IMR-90 (cell line): Measurements from ENCODE around the gene AKNA. TPM values are rescaled to one million over a fixed set of nuclear protein-coding genes. Genes with fewer than 3 reads are reported as not detected.
A peak's percentile ranks its signal among the peaks of the same experiment; 100 is the strongest.

Experiments used
- ATAC-seq: fragments of 200-7000 bp; cut with Tn5 transposase; 2 replicates; pipeline ENCODE4 v1.9.1; 2020; ENCODE audit warnings: low read depth, mild to moderate bottlenecking, moderate library complexity
- BruUV-seq: library from RNA; stranded (reverse); fragments of 400-500 nt; replicated peaks from 2 replicates; lab custom pipeline; 2021; lab: Mats Ljungman, UMichigan
- CTCF ChIA-PET: fragments of 300-600 bp; formaldehyde crosslinking; extraction: SDS; loops from one replicate; lab custom pipeline; 2021; ENCODE audit warnings: antibody characterized with exemption; lab: Yijun Ruan, JAX
- POLR2A ChIA-PET: fragments of 300-600 bp; sonication (Branson Sonifier 250); formaldehyde crosslinking; loops from one replicate; lab custom pipeline; 2022; ENCODE audit warnings: antibody characterized with exemption; ENCODE audit not compliant: unreplicated experiment; lab: Charles Lee
- DNase-seq: peaks from one replicate; pipeline ENCODE4 v3.0.0; 2013
- H2AFZ ChIP-seq: replicated peaks from 2 replicates; pipeline ENCODE3; 2013; ENCODE audit warnings: low read length, mild to moderate bottlenecking; ENCODE audit not compliant: poor library complexity
- H2AK5ac ChIP-seq: 2 replicates; pipeline ENCODE4 v1.6.1; 2013; ENCODE audit warnings: low read depth, low read length, inconsistent platforms
- H2AK9ac ChIP-seq: replicated peaks from 2 replicates; pipeline ENCODE3; 2013; ENCODE audit warnings: mild to moderate bottlenecking, low read depth, low read length, moderate library complexity; ENCODE audit not compliant: poor library complexity
- H2BK120ac ChIP-seq: 2 replicates; pipeline ENCODE4 v1.6.1; 2013; ENCODE audit warnings: low read depth, low read length, inconsistent platforms
- H2BK15ac ChIP-seq: 3 replicates; pipeline ENCODE4 v1.6.1; 2013; ENCODE audit warnings: low read depth, low read length, inconsistent platforms
- H2BK20ac ChIP-seq: 2 replicates; pipeline ENCODE4 v1.6.1; 2013; ENCODE audit warnings: low read depth, mild to moderate bottlenecking, inconsistent platforms, low read length, moderate library complexity
- H2BK5ac ChIP-seq: 2 replicates; pipeline ENCODE4 v1.6.1; 2013; ENCODE audit warnings: mild to moderate bottlenecking, low read depth, low read length, inconsistent platforms; ENCODE audit not compliant: poor library complexity, severe bottlenecking
- H3K14ac ChIP-seq: replicated peaks from 2 replicates; pipeline ENCODE4 v1.6.1; 2013; ENCODE audit warnings: low read depth, low read length, inconsistent platforms
- H3K18ac ChIP-seq: 2 replicates; pipeline ENCODE4 v1.6.1; 2013; ENCODE audit warnings: low read depth, low read length, control low read depth
- H3K23ac ChIP-seq: 2 replicates; pipeline ENCODE4 v1.6.1; 2013; ENCODE audit warnings: low read depth, low read length, inconsistent platforms
- H3K27ac ChIP-seq: 2 replicates; pipeline ENCODE4 v1.5.1; 2013; ENCODE audit warnings: mild to moderate bottlenecking, control low read depth, low read length; ENCODE audit not compliant: insufficient read depth
- H3K27me3 ChIP-seq: 2 replicates; pipeline ENCODE4 v1.6.1; 2013; ENCODE audit warnings: low read length; ENCODE audit not compliant: control insufficient read depth, insufficient read depth
- H3K36me3 ChIP-seq: 2 replicates; pipeline ENCODE4 v1.6.1; 2013; ENCODE audit warnings: low read length, mixed read lengths; ENCODE audit not compliant: control insufficient read depth, insufficient read depth
- H3K4ac ChIP-seq: 2 replicates; pipeline ENCODE4 v1.6.1; 2013; ENCODE audit warnings: low read depth, low read length, inconsistent platforms
- H3K4me1 ChIP-seq: 2 replicates; pipeline ENCODE4 v1.6.1; 2013; ENCODE audit warnings: low read length, mixed read lengths; ENCODE audit not compliant: control insufficient read depth, insufficient read depth
- H3K4me2 ChIP-seq: 2 replicates; pipeline ENCODE4 v1.6.1; 2013; ENCODE audit warnings: low read depth, mild to moderate bottlenecking, control low read depth, low read length, moderate library complexity
- H3K4me3 ChIP-seq: 2 replicates; pipeline ENCODE4 v1.5.1; 2013; ENCODE audit warnings: low read depth, mild to moderate bottlenecking, control low read depth, low read length, moderate library complexity; ENCODE audit not compliant: insufficient read depth
- H3K56ac ChIP-seq: 2 replicates; pipeline ENCODE4 v1.6.1; 2013; ENCODE audit warnings: low read length, inconsistent platforms; ENCODE audit not compliant: insufficient read depth; ENCODE audit errors: extremely low read depth
- H3K79me1 ChIP-seq, 2 experiments: 2 replicates each; pipeline ENCODE4 v1.6.1; 2013; ENCODE audit warnings: low read length in 2 of 2, inconsistent platforms in 1 of 2, low read depth in 1 of 2
- H3K9ac ChIP-seq: 2 replicates; pipeline ENCODE4 v1.6.1; 2013; ENCODE audit warnings: low read depth, low read length, control low read depth
- H3K9me1 ChIP-seq: 2 replicates; pipeline ENCODE4 v1.6.1; 2013; ENCODE audit warnings: low read length, inconsistent platforms; ENCODE audit not compliant: insufficient read depth
- H3K9me3 ChIP-seq: 2 replicates; pipeline ENCODE4 v1.6.1; 2013; ENCODE audit warnings: low read length; ENCODE audit not compliant: control insufficient read depth, insufficient read depth
- H4K20me1 ChIP-seq: 2 replicates; pipeline ENCODE4 v1.6.1; 2013; ENCODE audit warnings: low read length, inconsistent platforms; ENCODE audit not compliant: insufficient read depth
- H4K5ac ChIP-seq: 2 replicates; pipeline ENCODE4 v1.6.1; 2013; ENCODE audit warnings: mild to moderate bottlenecking, low read depth, low read length, control low read depth
- H4K8ac ChIP-seq, 2 experiments: 2 replicates each; pipeline ENCODE4 v1.6.1; 2013; ENCODE audit warnings: low read depth in 2 of 2, low read length in 2 of 2, control low read depth in 1 of 2, inconsistent platforms in 1 of 2
- H4K91ac ChIP-seq: 2 replicates; pipeline ENCODE4 v1.6.1; 2013; ENCODE audit warnings: low read depth, low read length, inconsistent platforms; ENCODE audit not compliant: insufficient read depth
- BHLHE40 ChIP-seq: fragments of 150-350 bp; IDR thresholded peaks from 2 replicates; pipeline ENCODE4 v1.6.1; 2016; ENCODE audit warnings: mild to moderate bottlenecking, low read depth, low read length
- CEBPB ChIP-seq: IDR thresholded peaks from 2 replicates; pipeline ENCODE4 v1.6.1; 2012; ENCODE audit warnings: low read depth, low read length, improper control_type of control experiment
- CHD1 ChIP-seq: IDR thresholded peaks from 2 replicates; pipeline ENCODE4 v1.6.1; 2012; ENCODE audit warnings: low read depth, low read length, improper control_type of control experiment
- FOS ChIP-seq: fragments of 150-350 bp; IDR thresholded peaks from 2 replicates; pipeline ENCODE4 v1.6.1; 2016; ENCODE audit warnings: low read depth, low read length
- MAFK ChIP-seq: IDR thresholded peaks from 2 replicates; pipeline ENCODE4 v1.6.1; 2012; ENCODE audit warnings: low read depth, low read length, improper control_type of control experiment
- MAZ ChIP-seq: IDR thresholded peaks from 2 replicates; pipeline ENCODE4 v1.6.1; 2012; ENCODE audit warnings: low read depth, mild to moderate bottlenecking, low read length, improper control_type of control experiment, moderate library complexity, borderline replicate concordance
- NFE2L2 ChIP-seq: fragments of 150-350 bp; IDR thresholded peaks from 2 replicates; pipeline ENCODE4 v1.6.1; 2016; ENCODE audit warnings: low read depth, mild to moderate bottlenecking, low read length
- POLR2A ChIP-seq: IDR thresholded peaks from 2 replicates; pipeline ENCODE4 v1.6.1; 2012; ENCODE audit warnings: mild to moderate bottlenecking, low read depth, low read length
- RAD21 ChIP-seq: IDR thresholded peaks from 2 replicates; pipeline ENCODE4 v1.6.1; 2012; ENCODE audit warnings: low read length, improper control_type of control experiment
- RCOR1 ChIP-seq: IDR thresholded peaks from 2 replicates; pipeline ENCODE4 v1.6.1; 2012; ENCODE audit warnings: mild to moderate bottlenecking, low read length, improper control_type of control experiment; ENCODE audit not compliant: insufficient replicate concordance
- RFX5 ChIP-seq: IDR thresholded peaks from 2 replicates; pipeline ENCODE4 v1.8.0; 2012; ENCODE audit warnings: low read depth, mild to moderate bottlenecking, low read length, moderate library complexity
- WGBS, 2 experiments: methylation state at CpG; one replicate each; pipeline versions ENCODE4 v1.1.5 to v1.1.7; 2013; ENCODE audit warnings: missing lambda C conversion rate in 2 of 2; ENCODE audit not compliant: insufficient read length in 1 of 2; ENCODE audit errors: extremely low coverage in 2 of 2; 5-methylcytosine and 5-hydroxymethylcytosine counted together
- dilution Hi-C: fragments of 300-500 bp; cut with HindIII; formaldehyde crosslinking; loops from one replicate; pipeline ENCODE4 v1.14.3; 2018; ENCODE audit warnings: low sequenced_read_pairs; ENCODE audit not compliant: unreplicated experiment
- in situ Hi-C: fragments of 300-500 bp; cut with MboI; formaldehyde crosslinking; loops from 3 replicates; pipeline ENCODE4 v1.14.3; 2019; ENCODE audit warnings: low sequenced_read_pairs, inconsistent platforms, mixed read lengths
- intact Hi-C: fragments of 100-400 bp; cut with micrococcal nuclease; formaldehyde crosslinking; loops from 2 replicates; pipeline ENCODE4 v1.10.0; 2022
- polyA plus RNA-seq, 3 experiments: library from polyadenylated mRNA; depleted of rRNA; stranded (reverse); fragments of >200 nt; gene quantifications; 2 replicates each; pipeline ENCODE4 v1.2.3, GENCODE V29; 2012; ENCODE audit warnings: low replicate concordance in 1 of 3
- total RNA-seq: library from RNA; depleted of rRNA; stranded (reverse); fragments of >200 nt; gene quantifications from 2 replicates; pipeline ENCODE4 v1.2.3, GENCODE V29; 2012
- TF ChIP-seq, protein P1 (sequence below): fragments of 150-350 bp; IDR thresholded peaks from 2 replicates; pipeline ENCODE4 v1.6.1; 2017; ENCODE audit warnings: mild to moderate bottlenecking, antibody characterized with exemption, low read length, low read depth
- TF ChIP-seq, protein P2 (sequence below): conservative IDR thresholded peaks from 2 replicates; pipeline ENCODE4 v1.5.1; 2012; ENCODE audit warnings: mild to moderate bottlenecking, low read depth, low read length, improper control_type of control experiment
- TF ChIP-seq, protein P3 (sequence below): fragments of 150-350 bp; IDR thresholded peaks from 2 replicates; pipeline ENCODE4 v1.6.1; 2016; ENCODE audit warnings: low read depth, mild to moderate bottlenecking, low read length, moderate library complexity, borderline replicate concordance

AKNA gene
- total and polyA plus RNA-seq, 2 of the 4 experiments (the other 2 are of a cell fraction) = 2.7 to 7.3 TPM

DNA sequence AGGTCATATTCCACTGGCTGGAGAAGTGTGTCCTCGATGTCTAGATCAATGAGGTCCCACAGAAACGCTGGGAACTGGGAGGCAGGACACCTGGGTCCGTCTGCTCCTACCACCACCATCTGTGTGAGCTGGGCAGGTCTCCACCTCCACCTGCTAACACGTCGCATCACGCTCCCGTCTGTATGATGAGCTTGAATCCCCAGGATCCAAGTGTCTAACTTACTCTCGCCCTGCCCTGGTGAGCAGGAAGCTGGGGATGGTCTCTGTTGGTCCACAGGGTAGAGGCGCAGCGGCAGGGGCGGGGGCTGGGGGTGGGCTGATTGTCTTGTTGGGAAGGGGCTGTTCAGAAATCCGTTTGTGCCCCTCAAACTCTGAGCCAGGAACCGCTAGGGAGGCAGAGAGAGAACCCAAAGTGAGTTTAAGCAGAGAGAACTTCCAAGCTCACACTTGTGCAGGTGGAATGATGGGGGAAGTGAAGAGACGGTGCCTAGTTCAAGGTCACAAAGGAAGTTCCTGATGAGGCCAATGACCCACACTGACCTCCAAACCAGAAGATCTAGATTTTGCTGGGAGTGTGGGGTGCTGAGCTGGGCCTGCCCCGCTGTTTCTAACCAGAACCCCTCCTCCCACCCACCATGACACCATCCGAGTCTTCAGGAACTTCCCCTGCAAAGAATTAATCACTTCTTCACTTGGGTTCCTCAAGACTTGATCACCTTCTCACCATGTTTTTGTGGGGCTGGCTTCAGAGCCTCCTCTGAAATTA is 37.0 kb downstream of the AKNA start:
- Histone ChIP-seq H3K23ac (no peak overlapping the region), H3K27me3 (no peaks in the 10 kb centered on the region), H3K4me3 (no peak overlapping the region), H2AFZ (peak overlapping the region; percentile 14), H2BK5ac (no peak overlapping the region), H3K56ac (no peak overlapping the region), H2BK120ac (no peak overlapping the region; the same call in 1 of the 2 replicates), H3K9ac (no peak overlapping the region), H4K8ac (no peak overlapping the region), H3K9me1 (peaks cover 18% of the 10 kb centered on the region), H3K27ac (no peak overlapping the region), H3K18ac (no peak overlapping the region), H2AK5ac (no peak overlapping the region), H3K36me3 (peaks cover 46% of the 10 kb centered on the region), H3K79me1 (peaks cover 0 to 12% of the 10 kb centered on the region in 2 experiments; a peak in 1 of 4 replicates), H2AK9ac (peak overlapping the region; percentile 90), H3K4ac (peak overlapping the region; percentile 15; the same call in 1 of the 2 replicates), H3K4me1 (peaks cover 13% of the 10 kb centered on the region), H4K20me1 (peaks cover 7% of the 10 kb centered on the region; the same call in 1 of the 2 replicates), H3K14ac (no peak overlapping the region), H4K5ac (no peak overlapping the region), H2BK20ac (no peak overlapping the region), H4K91ac (no peak overlapping the region), H3K9me3 (no peaks in the 10 kb centered on the region), H2BK15ac (no peak overlapping the region), H3K4me2 (no peak overlapping the region)
- dilution Hi-C loops = no loop called here
- no TSS peak for BruUV-seq
- in situ Hi-C loops = no loop called here
- POLR2A ChIA-PET = no interaction called here
- intact Hi-C loops = no loop called here
- CTCF ChIA-PET = interaction anchor here (1.4 kb wide), 1 partner anchor 15 kb away, joined by 6 read pairs; no protein-coding TSS in a partner anchor
- TF ChIP-seq MAFK (no peak), BHLHE40 (no peak), NFE2L2 (no peak), CHD1 (no peak), CEBPB (no peak), FOS (no peak), POLR2A (no peak), RAD21 (no peak), MAZ (no peak), RFX5 (no peak), RCOR1 (no peak)
- TF ChIP-seq, protein P1, sequence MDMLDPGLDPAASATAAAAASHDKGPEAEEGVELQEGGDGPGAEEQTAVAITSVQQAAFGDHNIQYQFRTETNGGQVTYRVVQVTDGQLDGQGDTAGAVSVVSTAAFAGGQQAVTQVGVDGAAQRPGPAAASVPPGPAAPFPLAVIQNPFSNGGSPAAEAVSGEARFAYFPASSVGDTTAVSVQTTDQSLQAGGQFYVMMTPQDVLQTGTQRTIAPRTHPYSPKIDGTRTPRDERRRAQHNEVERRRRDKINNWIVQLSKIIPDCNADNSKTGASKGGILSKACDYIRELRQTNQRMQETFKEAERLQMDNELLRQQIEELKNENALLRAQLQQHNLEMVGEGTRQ = no peak
- TF ChIP-seq, protein P2, sequence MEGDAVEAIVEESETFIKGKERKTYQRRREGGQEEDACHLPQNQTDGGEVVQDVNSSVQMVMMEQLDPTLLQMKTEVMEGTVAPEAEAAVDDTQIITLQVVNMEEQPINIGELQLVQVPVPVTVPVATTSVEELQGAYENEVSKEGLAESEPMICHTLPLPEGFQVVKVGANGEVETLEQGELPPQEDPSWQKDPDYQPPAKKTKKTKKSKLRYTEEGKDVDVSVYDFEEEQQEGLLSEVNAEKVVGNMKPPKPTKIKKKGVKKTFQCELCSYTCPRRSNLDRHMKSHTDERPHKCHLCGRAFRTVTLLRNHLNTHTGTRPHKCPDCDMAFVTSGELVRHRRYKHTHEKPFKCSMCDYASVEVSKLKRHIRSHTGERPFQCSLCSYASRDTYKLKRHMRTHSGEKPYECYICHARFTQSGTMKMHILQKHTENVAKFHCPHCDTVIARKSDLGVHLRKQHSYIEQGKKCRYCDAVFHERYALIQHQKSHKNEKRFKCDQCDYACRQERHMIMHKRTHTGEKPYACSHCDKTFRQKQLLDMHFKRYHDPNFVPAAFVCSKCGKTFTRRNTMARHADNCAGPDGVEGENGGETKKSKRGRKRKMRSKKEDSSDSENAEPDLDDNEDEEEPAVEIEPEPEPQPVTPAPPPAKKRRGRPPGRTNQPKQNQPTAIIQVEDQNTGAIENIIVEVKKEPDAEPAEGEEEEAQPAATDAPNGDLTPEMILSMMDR = no peak
- TF ChIP-seq, protein P3, sequence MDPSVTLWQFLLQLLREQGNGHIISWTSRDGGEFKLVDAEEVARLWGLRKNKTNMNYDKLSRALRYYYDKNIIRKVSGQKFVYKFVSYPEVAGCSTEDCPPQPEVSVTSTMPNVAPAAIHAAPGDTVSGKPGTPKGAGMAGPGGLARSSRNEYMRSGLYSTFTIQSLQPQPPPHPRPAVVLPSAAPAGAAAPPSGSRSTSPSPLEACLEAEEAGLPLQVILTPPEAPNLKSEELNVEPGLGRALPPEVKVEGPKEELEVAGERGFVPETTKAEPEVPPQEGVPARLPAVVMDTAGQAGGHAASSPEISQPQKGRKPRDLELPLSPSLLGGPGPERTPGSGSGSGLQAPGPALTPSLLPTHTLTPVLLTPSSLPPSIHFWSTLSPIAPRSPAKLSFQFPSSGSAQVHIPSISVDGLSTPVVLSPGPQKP = no peak
- no peak for DNase-seq
- WGBS, 2 experiments = 81% methylated on average over 7 of the region's 16 CpGs; no CpG with 5 or more reads in 1 of the 2 experiments
- no peak for ATAC-seq
